DOHH2 (cell line): Measurements from ENCODE around the gene BAIAP2L1.

Experiments used
- CTCF ChIP-seq: fragments of 200-600 bp; sonication (generic); IDR thresholded peaks from one replicate; pipeline ENCODE4 v1.5.1; 2014; ENCODE audit warnings: antibody characterized with exemption, mild to moderate bottlenecking, low read depth, low read length; ENCODE audit not compliant: poor library complexity, severe bottlenecking
- EZH2phosphoT487 ChIP-seq: fragments of 200-600 bp; sonication (generic); IDR thresholded peaks from 2 replicates; pipeline ENCODE4 v1.6.1; 2017; ENCODE audit warnings: borderline replicate concordance, mild to moderate bottlenecking, antibody characterized with exemption, low read length, moderate library complexity, mixed read lengths

GRCh38 chr7:98378210-98378819, 22.6 kb downstream of the BAIAP2L1 start:
- TF ChIP-seq CTCF: no peak
- no peak for TF ChIP-seq EZH2phosphoT487
